ENCODE results near the gene SMAD6.

DNA sequence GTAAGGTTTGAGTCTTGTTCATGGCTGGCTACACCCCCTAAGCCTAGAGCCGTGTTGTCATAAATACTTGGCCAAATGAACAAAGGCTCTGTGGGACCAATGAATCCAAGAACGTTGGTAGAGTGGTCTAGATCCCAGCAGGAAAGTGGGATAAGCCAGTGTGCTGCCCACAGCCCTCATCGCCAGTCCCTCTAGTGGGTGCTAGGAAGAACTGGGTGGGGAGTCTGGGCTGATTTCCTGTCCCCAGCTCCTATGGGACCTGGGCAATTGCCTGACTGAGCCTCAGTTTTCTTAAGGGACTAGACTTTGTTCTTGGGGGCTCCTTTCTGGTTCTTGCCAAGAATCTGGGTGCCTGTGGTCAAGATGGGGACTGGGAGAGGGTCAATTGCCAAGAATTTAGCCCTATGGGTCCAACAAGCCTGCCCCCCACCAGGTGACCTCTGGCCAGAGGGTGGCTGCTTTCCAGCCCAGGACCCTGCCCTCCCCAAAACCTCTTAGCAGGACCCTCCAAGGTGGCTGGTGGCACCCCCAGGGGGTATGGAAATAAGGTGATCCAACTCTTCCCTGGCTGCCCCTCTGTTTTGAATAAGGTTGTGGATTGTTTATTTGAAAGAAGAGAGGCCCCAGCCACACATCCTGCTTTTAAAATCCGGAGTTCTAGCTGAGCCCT, 42.7 kb downstream of the SMAD6 start:
- TF ChIP-seq, protein P1, sequence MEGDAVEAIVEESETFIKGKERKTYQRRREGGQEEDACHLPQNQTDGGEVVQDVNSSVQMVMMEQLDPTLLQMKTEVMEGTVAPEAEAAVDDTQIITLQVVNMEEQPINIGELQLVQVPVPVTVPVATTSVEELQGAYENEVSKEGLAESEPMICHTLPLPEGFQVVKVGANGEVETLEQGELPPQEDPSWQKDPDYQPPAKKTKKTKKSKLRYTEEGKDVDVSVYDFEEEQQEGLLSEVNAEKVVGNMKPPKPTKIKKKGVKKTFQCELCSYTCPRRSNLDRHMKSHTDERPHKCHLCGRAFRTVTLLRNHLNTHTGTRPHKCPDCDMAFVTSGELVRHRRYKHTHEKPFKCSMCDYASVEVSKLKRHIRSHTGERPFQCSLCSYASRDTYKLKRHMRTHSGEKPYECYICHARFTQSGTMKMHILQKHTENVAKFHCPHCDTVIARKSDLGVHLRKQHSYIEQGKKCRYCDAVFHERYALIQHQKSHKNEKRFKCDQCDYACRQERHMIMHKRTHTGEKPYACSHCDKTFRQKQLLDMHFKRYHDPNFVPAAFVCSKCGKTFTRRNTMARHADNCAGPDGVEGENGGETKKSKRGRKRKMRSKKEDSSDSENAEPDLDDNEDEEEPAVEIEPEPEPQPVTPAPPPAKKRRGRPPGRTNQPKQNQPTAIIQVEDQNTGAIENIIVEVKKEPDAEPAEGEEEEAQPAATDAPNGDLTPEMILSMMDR (IDR thresholded peaks at IDR 0.05; ENCODE audit: poor library complexity) = no peak
- no peak for TF ChIP-seq EZH2 (IDR thresholded peaks at IDR 0.05; ENCODE audit: borderline replicate concordance)

Measured in hepatocyte (in vitro differentiated cells).